IPS-11a (cell line): Measurements from ENCODE around the gene RPP25L.

Experiments
- H3K4me3 ChIP-seq: one replicate; pipeline ENCODE4 v1.5.1; 2013; ENCODE audit warnings: low read depth, low read length, control low read depth

RPP25L gene

GRCh38 chr9:34571481-34571810, 40.5 kb downstream of the RPP25L start:
- no peak overlapping the region for H3K4me3 ChIP-seq

- no peak overlapping the region for H3K4me3 ChIP-seq
Observed at GRCh38 chr9:34570809-34571480, 41.0 kb downstream of the RPP25L start.

- H3K4me3 ChIP-seq, result no peak overlapping the region
Observed at GRCh38 chr9:34570376-34570775, 41.5 kb downstream of the RPP25L start.

- H3K4me3 ChIP-seq, result no peak overlapping the region
Observed at GRCh38 chr9:34568774-34569173, 43.1 kb downstream of the RPP25L start.

- no peak overlapping the region for H3K4me3 ChIP-seq
Observed at GRCh38 chr9:34568133-34568532, 43.8 kb downstream of the RPP25L start.

GRCh38 chr9:34566972-34567371, 44.9 kb downstream of the RPP25L start:
- H3K4me3 ChIP-seq, result no peak overlapping the region

- no peak overlapping the region for H3K4me3 ChIP-seq
Observed at GRCh38 chr9:34566322-34566721, 45.6 kb downstream of the RPP25L start.

GRCh38 chr9:34565856-34566255, 46.0 kb downstream of the RPP25L start:
- no peak overlapping the region for H3K4me3 ChIP-seq

GRCh38 chr9:34564617-34565016, 47.3 kb downstream of the RPP25L start:
- no peak overlapping the region for H3K4me3 ChIP-seq

- no peak overlapping the region for H3K4me3 ChIP-seq
Observed at GRCh38 chr9:34563262-34563661, 48.6 kb downstream of the RPP25L start.

GRCh38 chr9:34562135-34562745, 49.7 kb downstream of the RPP25L start:
- H3K4me3 ChIP-seq, result no peak overlapping the region

- H3K4me3 ChIP-seq, result no peak overlapping the region
Observed at GRCh38 chr9:34560599-34561214, 51.2 kb downstream of the RPP25L start.
